ENCODE results near the gene HDC. TPM values are rescaled to one million over a fixed set of nuclear protein-coding genes. Genes with fewer than 3 reads are reported as not detected.

HDC gene
- total RNA-seq, 1 experiment from 2014 or later: not detected

GRCh38 chr15:50247819-50248655 lies 17.5 kb downstream of the HDC start (continued):
- no peak for TF ChIP-seq ZBTB33 (IDR thresholded peaks at IDR 0.05; ENCODE audit: extremely low read depth, insufficient replicate concordance, low read length)
- no peak for TF ChIP-seq ZNF274 (IDR thresholded peaks at IDR 0.05; ENCODE audit: low read depth, low read length)
- TF ChIP-seq SRF (IDR thresholded peaks at IDR 0.05; ENCODE audit: low read depth): no peak

GRCh38 chr15:50246631-50247030 lies 18.9 kb downstream of the HDC start:
- ATAC-seq: no peak
- Histone ChIP-seq H3K4me2 (ENCODE audit: low read length) (no peak overlapping the region), H3K27me3 (ENCODE audit: insufficient read depth, low read length) (peaks cover 3% of the 10 kb centered on the region; the same call in 1 of the 2 replicates), H3K27ac (ENCODE audit: low read depth, low read length) (no peak overlapping the region), H3K9me3 (ENCODE audit: control insufficient read depth in 1 of 2, insufficient read depth in 1 of 2, low read depth in 1 of 2, low read length in 2 of 2) (no peaks in the 10 kb centered on the region), H3K79me2 (ENCODE audit: insufficient read depth, low read length) (no peaks in the 10 kb centered on the region), H3K4me1 (ENCODE audit: control insufficient read depth in 1 of 2, insufficient read depth in 2 of 2, low read length in 2 of 2) (no peaks in the 10 kb centered on the region), H2AFZ (ENCODE audit: low read depth, low read length, poor library complexity, severe bottlenecking) (no peak overlapping the region), H3K9me2 (ENCODE audit: insufficient read depth) (no peaks in the 10 kb centered on the region), H4K20me1 (ENCODE audit: insufficient read depth) (no peaks in the 10 kb centered on the region), H3K4me3 (replicated peaks in 1 of 2; ENCODE audit: low read depth in 1 of 2, low read length in 2 of 2) (no peak overlapping the region), H3K9ac (ENCODE audit: low read length) (no peak overlapping the region), H3K36me3 (ENCODE audit: control insufficient read depth in 1 of 2, insufficient read depth in 2 of 2, low read length in 2 of 2) (no peaks in the 10 kb centered on the region)
- ChIA-PET RAD21 (ENCODE audit: low non-redundant PET in 1 of 2, low total read pairs in 2 of 2, uncharacterized antibody in 2 of 2, unreplicated experiment in 2 of 2) (no interaction called here), POLR2A (no interaction called here), CTCF (no interaction called here)
- intact Hi-C loops (cut with micrococcal nuclease): no loop called here
- no peak for TF ChIP-seq REST (IDR thresholded peaks at IDR 0.05; ENCODE audit: low read depth)
- TF ChIP-seq YY1 (IDR thresholded peaks at IDR 0.05; ENCODE audit: extremely low read depth, insufficient replicate concordance, low read depth, low read length): no peak
- no peak for TF ChIP-seq EZH2 (IDR thresholded peaks at IDR 0.05)
- TF ChIP-seq CEBPB (IDR thresholded peaks at IDR 0.05; ENCODE audit: low read depth): no peak
- TF ChIP-seq RAD21 (IDR thresholded peaks at IDR 0.05; ENCODE audit: low read depth): no peak
- no peak for TF ChIP-seq ZBTB33 (IDR thresholded peaks at IDR 0.05; ENCODE audit: extremely low read depth, insufficient replicate concordance, low read length)
- TF ChIP-seq ATF3 (IDR thresholded peaks at IDR 0.05): no peak
- no peak for TF ChIP-seq POLR2A (IDR thresholded peaks at IDR 0.05; ENCODE audit: borderline replicate concordance, extremely low read depth, insufficient read depth, insufficient read length)
- no peak for TF ChIP-seq TCF7L2 (IDR thresholded peaks at IDR 0.05; ENCODE audit: borderline replicate concordance, extremely low read depth, insufficient read depth, insufficient read length)
- TF ChIP-seq ZNF274 (IDR thresholded peaks at IDR 0.05; ENCODE audit: low read depth, low read length): no peak
- no peak for TF ChIP-seq ELF1 (IDR thresholded peaks at IDR 0.05; ENCODE audit: borderline replicate concordance, low read depth)
- TF ChIP-seq EZH2phosphoT487 (IDR thresholded peaks at IDR 0.05; ENCODE audit: borderline replicate concordance): no peak
- no peak for TF ChIP-seq MAX (IDR thresholded peaks at IDR 0.05)
- no peak for TF ChIP-seq SP1 (IDR thresholded peaks at IDR 0.05; ENCODE audit: low read depth)
- no TSS peak for BruUV-seq (replicated peaks)
- no peak for DNase-seq (ENCODE audit: low read depth, low spot score)
